T-helper 9 cell (primary cell): Measurements from ENCODE around the gene MYLIP.
"Not testable (repeated sequence)": the region's sequence is repeated elsewhere in the genome, so short reads cannot be mapped to it uniquely, and the experiment has no call there.

Experiments
- DNase-seq: peaks from one replicate; pipeline ENCODE4 v3.0.0-alpha.2; 2020

The MYLIP gene

GRCh38 chr6:16176600-16176999 lies 47.7 kb downstream of the MYLIP start:
- DNase-seq = not testable (repeated sequence)

DNA sequence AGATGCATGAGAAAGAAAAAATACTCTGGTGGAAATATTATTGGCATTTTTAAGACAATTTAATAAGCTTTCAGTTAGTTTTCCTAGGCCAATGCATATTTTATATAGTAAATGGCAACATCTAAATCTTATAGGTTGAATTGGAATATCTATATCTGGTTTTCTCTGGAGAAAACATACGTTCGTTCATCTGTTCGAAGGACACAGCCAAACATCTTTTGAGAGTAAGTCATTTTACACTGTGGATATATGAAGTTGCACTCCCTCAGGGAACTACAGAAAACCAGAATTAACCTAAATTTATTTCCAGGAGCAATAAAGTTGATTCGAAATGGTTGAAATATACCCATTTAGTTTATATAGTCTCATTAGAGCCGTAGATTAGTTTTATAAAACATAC lies 49.0 kb downstream of the MYLIP start:
- no peak for DNase-seq

- DNase-seq = no peak
Observed at GRCh38 chr6:16178351-16178750, 49.5 kb downstream of the MYLIP start.

DNA sequence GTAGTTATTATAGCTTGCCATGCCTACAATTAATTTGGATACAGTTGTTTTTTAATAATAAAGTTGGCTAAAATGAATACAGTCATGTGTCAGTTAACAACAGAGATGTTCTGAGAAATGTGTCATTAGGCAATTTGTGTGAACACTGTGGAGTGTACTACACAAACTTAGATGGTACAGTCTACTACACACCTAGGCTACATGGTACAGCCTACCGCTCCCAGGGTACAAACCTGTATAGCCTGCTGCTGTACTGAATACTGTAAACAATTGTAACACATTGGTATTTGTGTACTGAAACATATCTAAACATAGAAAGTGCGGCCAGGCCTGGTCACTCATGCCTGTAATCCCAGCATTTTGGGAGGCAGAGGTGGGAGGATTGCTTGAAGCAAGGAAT lies 50.2 kb downstream of the MYLIP start:
- DNase-seq = no peak

GRCh38 chr6:16179970-16180431 lies 51.1 kb downstream of the MYLIP start:
- peak; percentile 19 for DNase-seq

- DNase-seq = no peak
Observed at GRCh38 chr6:16180696-16181438, 52.0 kb downstream of the MYLIP start.

DNA sequence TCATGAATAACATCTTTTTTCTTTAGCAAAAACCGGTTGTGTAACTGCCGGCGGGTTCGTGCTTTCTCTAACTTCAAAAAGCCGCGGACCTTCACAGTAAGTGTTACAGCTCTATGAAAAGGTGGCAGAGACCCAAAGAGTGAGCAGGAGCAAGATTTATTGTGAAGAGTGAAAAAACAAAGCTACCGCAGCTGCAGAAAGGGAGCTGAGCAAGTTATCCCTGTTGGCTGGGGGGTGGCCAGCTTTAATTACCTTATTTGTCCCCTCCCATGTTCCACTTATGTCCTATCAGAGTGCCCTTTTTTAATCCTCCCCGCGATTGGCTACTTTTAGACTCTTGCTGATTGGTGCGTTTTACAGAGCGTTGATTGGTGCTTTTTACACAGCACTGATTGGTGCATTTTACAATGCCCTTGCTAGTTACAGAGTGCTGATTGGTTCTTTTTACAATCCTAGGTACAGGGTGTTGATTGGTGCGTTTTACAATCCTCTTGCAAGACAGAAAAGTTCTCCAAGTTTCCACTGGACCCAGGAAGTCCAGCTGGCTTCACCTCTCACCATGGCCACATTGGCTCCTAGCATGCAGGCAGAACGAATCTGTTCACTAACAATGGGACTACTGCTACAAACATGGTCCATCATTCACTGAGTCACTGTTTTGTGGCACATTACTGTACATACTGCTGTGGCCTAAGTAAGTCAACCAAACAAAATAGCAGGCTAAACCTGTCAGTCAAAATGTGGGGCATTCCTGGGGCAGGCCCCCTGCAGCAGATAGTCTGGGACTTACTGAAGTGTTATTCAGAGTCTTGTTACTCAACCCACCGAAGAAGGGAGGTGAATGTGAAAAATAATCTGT lies 52.8 kb downstream of the MYLIP start:
- DNase-seq = no peak

DNA sequence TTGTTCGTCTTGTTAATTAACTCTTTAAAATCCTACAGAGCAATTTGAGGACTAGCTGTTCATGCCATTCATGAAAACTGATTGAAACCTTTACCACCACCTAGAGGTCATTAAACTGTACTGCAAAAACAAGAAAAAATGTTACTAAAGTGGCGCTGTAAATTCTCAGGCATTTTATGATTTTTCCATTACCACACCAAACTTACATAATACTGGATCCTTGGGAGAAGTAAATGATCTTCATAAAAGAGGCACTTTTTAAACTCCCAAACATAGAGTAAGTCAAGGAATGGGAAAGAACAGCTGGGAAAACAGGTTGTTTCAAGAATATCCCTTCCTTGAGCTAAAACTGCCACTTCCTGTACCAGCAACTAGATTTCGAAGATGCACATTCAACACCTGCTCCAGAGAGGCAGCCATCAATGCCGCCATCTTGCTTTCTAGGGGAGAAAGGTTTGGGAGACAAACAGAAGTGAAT lies 54.3 kb downstream of the MYLIP start:
- no peak for DNase-seq

DNA sequence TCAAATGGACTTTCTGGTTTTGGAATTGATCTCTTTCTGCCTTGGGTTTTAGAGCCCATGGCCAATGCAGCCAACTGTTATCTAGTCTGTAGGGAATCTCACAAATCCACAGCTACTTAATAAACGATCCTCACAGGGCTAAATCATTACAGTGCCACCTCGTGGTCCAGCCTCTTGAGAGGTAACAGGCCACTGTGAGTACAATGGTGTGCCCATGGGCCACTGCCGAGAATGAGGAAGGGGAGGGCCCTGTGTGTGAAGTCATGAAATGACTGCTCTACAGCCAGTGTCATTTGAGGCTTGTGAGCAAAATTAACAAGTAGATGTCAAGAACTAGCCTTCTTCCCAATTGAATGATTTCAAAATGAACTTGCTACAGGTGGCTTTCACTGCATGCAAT lies 55.2 kb downstream of the MYLIP start:
- DNase-seq = no peak

GRCh38 chr6:16184551-16184950 lies 55.7 kb downstream of the MYLIP start:
- DNase-seq = no peak

DNA sequence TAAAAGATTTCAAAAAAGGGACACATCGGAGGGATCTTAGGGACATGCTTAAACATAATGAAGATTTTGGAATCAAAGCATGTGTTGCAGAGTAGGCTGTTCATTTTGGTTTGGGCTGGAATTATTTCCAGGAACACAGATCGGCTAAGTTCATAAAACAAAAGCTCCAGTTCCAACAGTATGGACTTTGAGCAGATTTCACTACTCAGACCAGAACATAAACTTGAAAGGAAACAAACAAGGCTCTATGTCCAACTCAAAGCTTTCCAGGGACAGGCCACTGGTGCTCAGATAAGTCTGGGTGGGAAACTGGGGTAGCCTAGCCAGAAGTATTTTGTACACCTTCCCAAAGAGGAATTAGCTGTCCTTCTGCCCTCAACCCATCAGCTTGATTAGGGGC lies 58.3 kb downstream of the MYLIP start:
- no peak for DNase-seq

DNA sequence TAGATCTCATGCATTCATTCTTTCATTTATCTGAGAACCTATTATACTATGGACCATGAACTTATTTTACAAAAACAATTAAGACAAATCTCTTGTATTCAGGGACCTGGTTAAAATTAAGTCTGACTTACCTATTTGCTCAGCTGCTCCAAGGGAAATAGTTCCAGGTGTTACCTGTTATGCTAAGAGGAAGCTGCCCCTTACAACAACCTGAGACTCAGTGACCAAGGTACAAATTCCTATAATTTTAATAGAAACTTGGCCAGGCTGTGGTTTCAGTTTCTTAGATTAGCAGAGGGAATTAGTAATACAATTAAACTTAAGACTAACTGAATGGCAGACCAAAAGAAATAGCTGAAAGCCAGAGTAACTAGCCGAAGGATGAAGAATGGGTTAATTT lies 61.3 kb downstream of the MYLIP start:
- no peak for DNase-seq

- DNase-seq = no peak
Observed at GRCh38 chr6:16196260-16196983, 67.5 kb downstream of the MYLIP start.

DNA sequence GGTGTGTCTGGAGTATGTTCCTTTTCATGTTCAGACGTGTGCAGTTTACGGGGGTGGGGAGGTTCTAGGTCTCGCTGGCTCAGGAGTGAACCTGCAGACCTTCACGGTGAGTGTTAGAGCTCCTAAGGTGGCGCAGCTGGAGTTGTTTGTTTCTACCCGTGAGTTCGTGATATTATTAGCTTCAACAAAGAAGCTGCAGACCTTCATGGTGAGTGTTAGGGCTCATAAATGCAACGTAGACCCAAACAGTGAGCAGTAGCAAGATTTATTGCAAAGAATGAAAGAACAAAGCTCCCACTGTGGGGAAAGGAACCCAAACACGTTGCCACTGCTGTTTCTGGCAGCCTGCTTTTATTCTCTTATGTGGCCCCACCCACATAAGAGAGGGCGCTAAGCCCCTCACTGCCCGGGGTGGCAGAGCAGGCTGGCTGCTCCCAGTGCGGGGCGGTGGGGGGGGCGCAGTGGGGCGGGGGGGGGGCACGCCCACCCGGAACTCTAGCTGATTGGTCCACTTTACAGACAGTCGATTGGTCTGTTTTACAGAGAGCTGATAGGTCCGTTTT lies 68.2 kb downstream of the MYLIP start:
- DNase-seq = no peak
